HepG2 (cell line): ENCODE results near the gene TMEM267. TPM values are rescaled to one million over a fixed set of nuclear protein-coding genes. Genes with fewer than 3 reads are reported as not detected.
A peak's percentile ranks its signal among the peaks of the same experiment; 100 is the strongest.

Experiments used
- BHLHE40 ChIP-seq: IDR thresholded peaks from 2 replicates; pipeline ENCODE4 v1.6.1; 2011; ENCODE audit warnings: low read length, improper control_type of control experiment
- DNMT1 ChIP-seq: sonication (generic); formaldehyde crosslinking; IDR thresholded peaks from 2 replicates; pipeline ENCODE4 v1.5.1; 2020; ENCODE audit warnings: mild to moderate bottlenecking, missing genetic modification reagents
- DZIP1 ChIP-seq: sonication (generic); formaldehyde crosslinking; IDR thresholded peaks from 2 replicates; pipeline ENCODE4 v1.5.0; 2020; ENCODE audit warnings: mild to moderate bottlenecking, missing genetic modification reagents
- EZH2 ChIP-seq: conservative IDR thresholded peaks from 2 replicates; pipeline ENCODE4 v1.6.1; 2012; ENCODE audit warnings: mild to moderate bottlenecking, low read depth, low read length, moderate library complexity
- FOXP1 ChIP-seq, 2 experiments: fragments of 450-650 bp in 1 of 2; IDR thresholded peaks; 2 replicates each; pipeline ENCODE4 v1.6.1; 2017 to 2018; ENCODE audit warnings: antibody characterized with exemption in 1 of 2
- GATAD1 ChIP-seq: IDR thresholded peaks from 2 replicates; pipeline ENCODE4 v1.6.1; 2016; ENCODE audit warnings: missing genetic modification reagents, missing compliant biosample characterization
- MEIS1 ChIP-seq: sonication (generic); formaldehyde crosslinking; IDR thresholded peaks from 2 replicates; pipeline ENCODE4 v1.9.0; 2021; ENCODE audit warnings: mild to moderate bottlenecking, missing genetic modification reagents, moderate library complexity, borderline replicate concordance
- PBX3 ChIP-seq: sonication (generic); formaldehyde crosslinking; IDR thresholded peaks from 2 replicates; pipeline ENCODE4 v1.8.1; 2023; ENCODE audit warnings: missing genetic modification reagents, inconsistent platforms, borderline replicate concordance
- TBP ChIP-seq: sonication (generic); formaldehyde crosslinking; IDR thresholded peaks from 2 replicates; pipeline ENCODE4 v1.5.0; 2020; ENCODE audit warnings: missing genetic modification reagents
- ZBTB44 ChIP-seq: sonication (generic); formaldehyde crosslinking; IDR thresholded peaks from 2 replicates; pipeline ENCODE4 v1.4.0; 2020; ENCODE audit warnings: missing genetic modification reagents
- ZMAT5 ChIP-seq: sonication (generic); formaldehyde crosslinking; IDR thresholded peaks from 2 replicates; pipeline ENCODE4 v1.5.0; 2020; ENCODE audit warnings: mild to moderate bottlenecking, low read depth, missing genetic modification reagents, borderline replicate concordance
- ZNF12 ChIP-seq: sonication (generic); formaldehyde crosslinking; IDR thresholded peaks from 2 replicates; pipeline ENCODE4 v1.5.0; 2020; ENCODE audit warnings: missing genetic modification reagents
- ZNF121 ChIP-seq: sonication (generic); formaldehyde crosslinking; IDR thresholded peaks from 2 replicates; pipeline ENCODE4 v1.5.0; 2020; ENCODE audit warnings: mild to moderate bottlenecking, missing genetic modification reagents
- ZNF230 ChIP-seq: sonication (generic); formaldehyde crosslinking; IDR thresholded peaks from 2 replicates; pipeline ENCODE4 v1.4.0; 2020; ENCODE audit warnings: mild to moderate bottlenecking, missing genetic modification reagents
- ZNF274 ChIP-seq: sonication (generic); formaldehyde crosslinking; IDR thresholded peaks from 2 replicates; pipeline ENCODE4 v1.5.1; 2020; ENCODE audit warnings: mild to moderate bottlenecking, missing genetic modification reagents
- ZNF317 ChIP-seq: sonication (generic); formaldehyde crosslinking; IDR thresholded peaks from 2 replicates; pipeline ENCODE4 v1.5.0; 2020; ENCODE audit warnings: mild to moderate bottlenecking, missing genetic modification reagents
- ZNF550 ChIP-seq: sonication (generic); formaldehyde crosslinking; IDR thresholded peaks from 2 replicates; pipeline ENCODE4 v1.4.0; 2020; ENCODE audit warnings: mild to moderate bottlenecking, missing genetic modification reagents, borderline replicate concordance
- ZNF567 ChIP-seq: sonication (generic); formaldehyde crosslinking; IDR thresholded peaks from 2 replicates; pipeline ENCODE4 v1.8.1; 2023; ENCODE audit warnings: mild to moderate bottlenecking, missing genetic modification reagents, borderline replicate concordance
- ZNF574 ChIP-seq: sonication (generic); formaldehyde crosslinking; IDR thresholded peaks from 2 replicates; pipeline ENCODE4 v1.4.0; 2020; ENCODE audit warnings: missing genetic modification reagents
- ZNF703 ChIP-seq: sonication (generic); formaldehyde crosslinking; IDR thresholded peaks from 2 replicates; pipeline ENCODE4 v1.5.1; 2020; ENCODE audit warnings: missing genetic modification reagents, mild to moderate bottlenecking, moderate library complexity, borderline replicate concordance
- ZNF816 ChIP-seq: sonication (generic); formaldehyde crosslinking; IDR thresholded peaks from 2 replicates; pipeline ENCODE4 v1.8.0; 2022; ENCODE audit warnings: missing genetic modification reagents, mild to moderate bottlenecking, borderline replicate concordance
- polyA plus RNA-seq, 8 experiments: library from polyadenylated mRNA; depleted of rRNA in 3 of 8; stranded (reverse) in 7 of 8; unstranded in 1 of 8; fragments of >200 nt; fragmentation: Illumina TruSeq in 4 of 8; extraction: Trizol in 4 of 8; gene quantifications; 2 replicates each; pipeline versions ENCODE4 v1.2.1 to v1.2.3, GENCODE V29; 2011 to 2016; ENCODE audit warnings: low read depth in 4 of 8, missing spikeins in 1 of 8, mixed read lengths in 1 of 8; ENCODE audit not compliant: insufficient read depth in 1 of 8
- total RNA-seq, 5 experiments: library from RNA; depleted of rRNA; stranded (reverse); fragments of >200 nt; fragmentation: Illumina TruSeq; extraction: Trizol; gene quantifications; 2 replicates each; pipeline ENCODE4 v1.2.3, GENCODE V29; 2016; ENCODE audit warnings: low read depth in 1 of 5

TMEM267 gene
- total and polyA plus RNA-seq, 2 of the 13 experiments (the other 11 are each of a cell fraction or from before 2014, with no cell fraction given): 8.9 to 12.6 TPM

- TF ChIP-seq ZBTB44 (CRISPR knock-in tag): no peak
- no peak for TF ChIP-seq ZNF12
- TF ChIP-seq ZNF550 (CRISPR knock-in tag): no peak
- TF ChIP-seq FOXP1 (IDR thresholded peaks at IDR 0.05): no peak
- no peak for TF ChIP-seq FOXP1 (CRISPR knock-in tag; IDR thresholded peaks at IDR 0.05)
- no peak for TF ChIP-seq ZNF816 (CRISPR knock-in tag)
- no peak for TF ChIP-seq ZMAT5 (CRISPR knock-in tag)
- no peak; the same call in 1 of the 2 replicates for TF ChIP-seq GATAD1
- TF ChIP-seq ZNF703 (CRISPR knock-in tag): peak; percentile 68; the same call in 1 of the 2 replicates
- no peak for TF ChIP-seq ZNF317
- TF ChIP-seq BHLHE40: no peak; the same call in 1 of the 2 replicates
- no peak; the same call in 1 of the 2 replicates for TF ChIP-seq ZNF274 (CRISPR knock-in tag)
- peak; percentile 6; the same call in 1 of the 2 replicates for TF ChIP-seq ZNF567 (CRISPR knock-in tag)
- TF ChIP-seq EZH2: no peak
- no peak for TF ChIP-seq DNMT1 (CRISPR knock-in tag)
- no peak for TF ChIP-seq PBX3 (CRISPR knock-in tag)
- TF ChIP-seq MEIS1 (CRISPR knock-in tag): no peak
- no peak for TF ChIP-seq TBP (CRISPR knock-in tag)
- TF ChIP-seq ZNF230 (CRISPR knock-in tag): no peak
- TF ChIP-seq ZNF574 (CRISPR knock-in tag): peak; percentile 96
- 0 out of 2 replicates have a peak, but pooled peaks have one; percentile 24 for TF ChIP-seq DZIP1 (CRISPR knock-in tag)
- no peak for TF ChIP-seq ZNF121 (CRISPR knock-in tag)
Observed at GRCh38 chr5:43484106-43484849, 613 bp upstream of the TMEM267 start (continued).
